PFSK-1 (cell line): ENCODE results near the gene EEFSEC.

ENCODE experiments used
- FOXP2 ChIP-seq: optimal IDR thresholded peaks from 2 replicates; pipeline ENCODE3; 2011; ENCODE audit warnings: borderline replicate concordance, control low read depth, inconsistent platforms; ENCODE audit not compliant: insufficient read depth; ENCODE audit errors: extremely low read length, extremely low read depth
- POLR2AphosphoS5 ChIP-seq: IDR thresholded peaks from 2 replicates; pipeline ENCODE4 v1.6.1; 2012; ENCODE audit warnings: low read depth, mild to moderate bottlenecking, control low read depth, low read length, moderate library complexity
- REST ChIP-seq, 2 experiments: IDR thresholded peaks; 2 replicates each; pipeline versions ENCODE4 v1.6.1 to v1.8.0; 2011 to 2012; ENCODE audit warnings: low read depth in 2 of 2, low read length in 2 of 2, control low read depth in 1 of 2, inconsistent platforms in 1 of 2, mild to moderate bottlenecking in 1 of 2, moderate library complexity in 1 of 2; ENCODE audit not compliant: insufficient read depth in 1 of 2
- SIN3A ChIP-seq: IDR thresholded peaks from 2 replicates; pipeline ENCODE4 v1.6.1; 2012; ENCODE audit warnings: mild to moderate bottlenecking, low read length, moderate library complexity, borderline replicate concordance; ENCODE audit not compliant: insufficient read depth
- TAF1 ChIP-seq: IDR thresholded peaks from 2 replicates; pipeline ENCODE4 v1.6.1; 2012; ENCODE audit warnings: low read length, control low read depth, borderline replicate concordance; ENCODE audit not compliant: insufficient read depth

The EEFSEC gene

GRCh38 chr3:128399221-128399915 is 246.1 kb downstream of the EEFSEC start:
- TF ChIP-seq REST (IDR thresholded peaks at IDR 0.05; ENCODE audit: insufficient read depth in 1 of 2, low read depth in 2 of 2, low read length in 2 of 2), result no peak
- no peak for TF ChIP-seq TAF1
- TF ChIP-seq POLR2AphosphoS5, result no peak
- no peak for TF ChIP-seq FOXP2
- TF ChIP-seq SIN3A, result no peak

GRCh38 chr3:128400671-128401070 is 247.4 kb downstream of the EEFSEC start:
- TF ChIP-seq SIN3A, result no peak
- TF ChIP-seq REST (IDR thresholded peaks at IDR 0.05; ENCODE audit: insufficient read depth in 1 of 2, low read depth in 2 of 2, low read length in 2 of 2), result no peak
- TF ChIP-seq TAF1, result no peak
- TF ChIP-seq POLR2AphosphoS5, result no peak
- no peak for TF ChIP-seq FOXP2

- TF ChIP-seq SIN3A (no peak), TAF1 (no peak), POLR2AphosphoS5 (no peak), FOXP2 (no peak), REST (IDR thresholded peaks at IDR 0.05; ENCODE audit: insufficient read depth in 1 of 2, low read depth in 2 of 2, low read length in 2 of 2) (no peak)
These were observed 249.0 kb downstream of the EEFSEC start for GRCh38 chr3:128402319-128402718.

- TF ChIP-seq SIN3A, result no peak
- TF ChIP-seq FOXP2, result no peak
- TF ChIP-seq REST (IDR thresholded peaks at IDR 0.05; ENCODE audit: insufficient read depth in 1 of 2, low read depth in 2 of 2, low read length in 2 of 2), result no peak
- no peak for TF ChIP-seq TAF1
- no peak for TF ChIP-seq POLR2AphosphoS5
These were observed 249.7 kb downstream of the EEFSEC start for GRCh38 chr3:128402998-128403397.
